ENCODE data around the gene STX18.

STX18 gene

GRCh38 chr4:4397441-4397819 lies 144.4 kb downstream of the STX18 start:
- no peak for DNase-seq (ENCODE audit: low read depth)
- TF ChIP-seq, protein P1, sequence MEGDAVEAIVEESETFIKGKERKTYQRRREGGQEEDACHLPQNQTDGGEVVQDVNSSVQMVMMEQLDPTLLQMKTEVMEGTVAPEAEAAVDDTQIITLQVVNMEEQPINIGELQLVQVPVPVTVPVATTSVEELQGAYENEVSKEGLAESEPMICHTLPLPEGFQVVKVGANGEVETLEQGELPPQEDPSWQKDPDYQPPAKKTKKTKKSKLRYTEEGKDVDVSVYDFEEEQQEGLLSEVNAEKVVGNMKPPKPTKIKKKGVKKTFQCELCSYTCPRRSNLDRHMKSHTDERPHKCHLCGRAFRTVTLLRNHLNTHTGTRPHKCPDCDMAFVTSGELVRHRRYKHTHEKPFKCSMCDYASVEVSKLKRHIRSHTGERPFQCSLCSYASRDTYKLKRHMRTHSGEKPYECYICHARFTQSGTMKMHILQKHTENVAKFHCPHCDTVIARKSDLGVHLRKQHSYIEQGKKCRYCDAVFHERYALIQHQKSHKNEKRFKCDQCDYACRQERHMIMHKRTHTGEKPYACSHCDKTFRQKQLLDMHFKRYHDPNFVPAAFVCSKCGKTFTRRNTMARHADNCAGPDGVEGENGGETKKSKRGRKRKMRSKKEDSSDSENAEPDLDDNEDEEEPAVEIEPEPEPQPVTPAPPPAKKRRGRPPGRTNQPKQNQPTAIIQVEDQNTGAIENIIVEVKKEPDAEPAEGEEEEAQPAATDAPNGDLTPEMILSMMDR (conservative IDR thresholded peaks at IDR 0.05; ENCODE audit: control insufficient read depth, insufficient read depth, low read depth, low read length), result no peak
- H3K4me3 ChIP-seq (ENCODE audit: control insufficient read depth, low read depth, low read length), result no peak overlapping the region

GRCh38 chr4:4396628-4397440 lies 145.0 kb downstream of the STX18 start:
- TF ChIP-seq, protein P1 (conservative IDR thresholded peaks at IDR 0.05; ENCODE audit: control insufficient read depth, insufficient read depth, low read depth, low read length), result no peak
- H3K4me3 ChIP-seq (ENCODE audit: control insufficient read depth, low read depth, low read length), result no peak overlapping the region
- DNase-seq (ENCODE audit: low read depth), result no peak

DNA sequence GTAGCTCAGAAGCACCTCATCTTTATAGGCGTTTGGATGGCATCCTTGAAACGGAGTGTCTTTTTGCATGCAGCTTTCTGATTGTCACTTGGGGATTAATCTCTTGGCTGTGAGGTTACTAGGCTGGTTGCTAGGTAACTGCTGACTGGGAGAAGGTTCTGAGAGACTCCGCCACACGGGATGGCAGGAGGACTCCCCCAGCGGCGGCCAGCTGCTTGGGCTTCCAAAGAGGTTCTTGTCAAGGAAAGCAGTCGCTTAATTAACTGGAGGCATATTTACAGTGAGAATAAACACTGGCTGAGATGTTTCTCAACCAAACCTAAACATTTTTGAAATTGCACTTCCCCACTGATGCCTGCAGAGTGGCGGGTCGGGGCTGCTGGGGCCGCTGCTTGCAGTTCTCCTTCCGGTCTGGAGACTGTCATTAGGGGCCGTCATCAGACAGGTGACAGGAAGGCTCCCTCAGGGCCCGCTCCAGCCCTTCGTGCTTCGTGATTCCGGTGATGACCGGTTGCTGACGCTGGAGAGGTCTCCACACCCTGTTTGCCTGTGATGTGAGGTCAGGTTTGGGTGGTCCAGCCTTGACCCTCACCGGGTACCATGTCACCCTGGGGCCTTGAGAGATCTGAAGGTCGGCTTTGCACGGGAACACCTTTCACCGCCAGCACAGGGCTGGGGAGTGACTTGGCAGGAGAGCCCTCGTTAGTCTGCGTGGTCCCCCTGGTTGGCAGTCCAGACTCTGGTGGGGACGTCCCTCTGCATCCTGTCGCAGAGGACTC lies 145.8 kb downstream of the STX18 start:
- TF ChIP-seq, protein P1 (conservative IDR thresholded peaks at IDR 0.05; ENCODE audit: control insufficient read depth, insufficient read depth, low read depth, low read length), result no peak
- no peak overlapping the region for H3K4me3 ChIP-seq (ENCODE audit: control insufficient read depth, low read depth, low read length)
- peak; percentile 8 for DNase-seq (ENCODE audit: low read depth)

GRCh38 chr4:4395371-4395770 lies 146.5 kb downstream of the STX18 start:
- TF ChIP-seq, protein P1 (conservative IDR thresholded peaks at IDR 0.05; ENCODE audit: control insufficient read depth, insufficient read depth, low read depth, low read length), result no peak

GRCh38 chr4:4394644-4395043 lies 147.2 kb downstream of the STX18 start:
- no peak overlapping the region for H3K4me3 ChIP-seq (ENCODE audit: control insufficient read depth, low read depth, low read length)
- peak; percentile 10 for DNase-seq (ENCODE audit: low read depth)
- TF ChIP-seq, protein P1 (conservative IDR thresholded peaks at IDR 0.05; ENCODE audit: control insufficient read depth, insufficient read depth, low read depth, low read length), result no peak

More at GRCh38 chr4:4395371-4395770, 146.5 kb downstream of the STX18 start:
- H3K4me3 ChIP-seq (ENCODE audit: control insufficient read depth, low read depth, low read length), result no peak overlapping the region
- DNase-seq (ENCODE audit: low read depth), result no peak

GRCh38 chr4:4392501-4393183 lies 149.2 kb downstream of the STX18 start:
- TF ChIP-seq, protein P1 (conservative IDR thresholded peaks at IDR 0.05; ENCODE audit: control insufficient read depth, insufficient read depth, low read depth, low read length), result no peak
- no peak overlapping the region for H3K4me3 ChIP-seq (ENCODE audit: control insufficient read depth, low read depth, low read length)
- DNase-seq (ENCODE audit: low read depth), result no peak
